Activated T-cell treated with anti-CD3 and anti-CD28 coated beads, Interleukin-2, amount 50 U/mL, for 72 hours (primary cell): ENCODE results near the gene CCDC197. TPM values are rescaled to one million over a fixed set of nuclear protein-coding genes. Genes with fewer than 3 reads are reported as not detected.

ENCODE experiments used
- ATAC-seq, 2 donors: fragments of 150-1000 bp; cut with Tn5 transposase; replicated peaks in 1 of 2; 2 replicates each; pipeline ENCODE4 v1.10.0; 2021; ENCODE audit warnings: moderate library complexity in 2 of 2, mild to moderate bottlenecking in 1 of 2
- DNase-seq, 2 donors: peaks; one replicate each; pipeline ENCODE4 v3.0.0; 2021 to 2022; ENCODE audit warnings: mixed read lengths in 1 of 2
- H3K27ac Mint-ChIP-seq: one replicate; pipeline ENCODE4 v1.8.0; 2022; ENCODE audit warnings: mild to moderate bottlenecking, moderate library complexity, mixed read lengths
- H3K27me3 Mint-ChIP-seq: one replicate; pipeline ENCODE4 v1.8.0; 2022; ENCODE audit warnings: low read depth, mixed read lengths
- H3K36me3 Mint-ChIP-seq, 2 donors: one replicate each; pipeline ENCODE4 v1.8.0; 2022; ENCODE audit warnings: mixed read lengths in 2 of 2, mild to moderate bottlenecking in 1 of 2; ENCODE audit not compliant: insufficient read depth in 2 of 2
- H3K4me1 Mint-ChIP-seq: one replicate; pipeline ENCODE4 v1.8.0; 2022; ENCODE audit warnings: low read depth, mixed read lengths
- H3K4me3 Mint-ChIP-seq, 2 donors: one replicate each; pipeline ENCODE4 v1.8.0; 2022; ENCODE audit warnings: mild to moderate bottlenecking in 2 of 2, mixed read lengths in 2 of 2, moderate library complexity in 2 of 2
- H3K9me3 Mint-ChIP-seq, 2 donors: one replicate each; pipeline ENCODE4 v1.8.0; 2022; ENCODE audit warnings: mixed read lengths in 2 of 2
- total RNA-seq, 2 donors: library from RNA; stranded (reverse); gene quantifications; one replicate each; pipeline ENCODE4 v1.2.3, GENCODE V29; 2022

Gene CCDC197
- total RNA-seq, 2 donors from 2014 or later = 1.6 to 2.2 TPM

- Mint-ChIP-seq H3K9me3 (no peaks in the 10 kb centered on the region), H3K27me3 (no peaks in the 10 kb centered on the region), H3K4me1 (peaks cover 42% of the 10 kb centered on the region), H3K27ac (no peak overlapping the region), H3K36me3 (peaks cover 0 to 2% of the 10 kb centered on the region in 2 donors), H3K4me3 (no peak overlapping the region)
- DNase-seq (no peak), ATAC-seq (no peak)
These were observed 9.2 kb upstream of the CCDC197 start for GRCh38 chr14:93987815-93988476.

- peaks cover 50% of the 10 kb centered on the region for H3K4me1 Mint-ChIP-seq
- no peak for ATAC-seq
- H3K27ac Mint-ChIP-seq = peak overlapping the region; percentile 9
- DNase-seq = no peak
- H3K4me3 Mint-ChIP-seq = peak overlapping the region; percentile 2 to 42
- no peaks in the 10 kb centered on the region for H3K27me3 Mint-ChIP-seq
- peaks cover 0 to 2% of the 10 kb centered on the region in 2 donors for H3K36me3 Mint-ChIP-seq
- H3K9me3 Mint-ChIP-seq = no peaks in the 10 kb centered on the region
These were observed 7.2 kb upstream of the CCDC197 start for GRCh38 chr14:93989939-93990338.

GRCh38 chr14:93991212-93991611 is 5.9 kb upstream of the CCDC197 start:
- ATAC-seq (peak; percentile 67 to 73), DNase-seq (peak in 1 of 2 donors; percentile 57)
- Mint-ChIP-seq H3K27ac (peak overlapping the region; percentile 27), H3K36me3 (peaks cover 0 to 2% of the 10 kb centered on the region in 2 donors), H3K27me3 (no peaks in the 10 kb centered on the region), H3K9me3 (no peaks in the 10 kb centered on the region), H3K4me1 (peaks cover 57% of the 10 kb centered on the region), H3K4me3 (no peak overlapping the region)

- ATAC-seq (no peak), DNase-seq (no peak)
- Mint-ChIP-seq H3K4me3 (no peak overlapping the region), H3K36me3 (peaks cover 0 to 2% of the 10 kb centered on the region in 2 donors), H3K9me3 (no peaks in the 10 kb centered on the region), H3K27me3 (no peaks in the 10 kb centered on the region), H3K27ac (peak overlapping the region; percentile 27), H3K4me1 (peaks cover 58% of the 10 kb centered on the region)
These were observed 5.5 kb upstream of the CCDC197 start for GRCh38 chr14:93991649-93992048.

GRCh38 chr14:93993382-93993781 is 3.7 kb upstream of the CCDC197 start:
- H3K36me3 Mint-ChIP-seq = peaks cover 0 to 2% of the 10 kb centered on the region in 2 donors
- ATAC-seq (no peak), DNase-seq (no peak)
- H3K27ac Mint-ChIP-seq = no peak overlapping the region
- H3K9me3 Mint-ChIP-seq = no peaks in the 10 kb centered on the region
- no peaks in the 10 kb centered on the region for H3K27me3 Mint-ChIP-seq
- H3K4me3 Mint-ChIP-seq = no peak overlapping the region
- H3K4me1 Mint-ChIP-seq = peaks cover 73% of the 10 kb centered on the region

GRCh38 chr14:93994919-93995682 is 2.0 kb upstream of the CCDC197 start:
- Mint-ChIP-seq H3K9me3 (no peaks in the 10 kb centered on the region), H3K36me3 (peaks cover 0 to 2% of the 10 kb centered on the region in 2 donors), H3K27me3 (no peaks in the 10 kb centered on the region), H3K4me3 (peak overlapping the region; percentile 30 to 61), H3K4me1 (peaks cover 77% of the 10 kb centered on the region), H3K27ac (no peak overlapping the region)
- ATAC-seq (peak; percentile 89 to 90), DNase-seq (peak; percentile 76 to 86)

GRCh38 chr14:93996130-93996695 is 888 bp upstream of the CCDC197 start:
- ATAC-seq (no peak), DNase-seq (no peak)
- H3K4me3 Mint-ChIP-seq = peak overlapping the region in 1 of 2 donors; percentile 61
- H3K9me3 Mint-ChIP-seq = no peaks in the 10 kb centered on the region
- peaks cover 71% of the 10 kb centered on the region for H3K4me1 Mint-ChIP-seq
- H3K36me3 Mint-ChIP-seq = no peaks in the 10 kb centered on the region
- no peak overlapping the region for H3K27ac Mint-ChIP-seq
- no peaks in the 10 kb centered on the region for H3K27me3 Mint-ChIP-seq

- ATAC-seq = no peak
- Mint-ChIP-seq H3K27ac (no peak overlapping the region), H3K36me3 (no peaks in the 10 kb centered on the region), H3K9me3 (no peaks in the 10 kb centered on the region), H3K4me3 (no peak overlapping the region), H3K4me1 (peaks cover 73% of the 10 kb centered on the region), H3K27me3 (no peaks in the 10 kb centered on the region)
- no peak for DNase-seq
These were observed 1.1 kb downstream of the CCDC197 start for GRCh38 chr14:93997916-93998870.

GRCh38 chr14:93998871-93999403 is 1.8 kb downstream of the CCDC197 start:
- H3K4me1 Mint-ChIP-seq = peaks cover 66% of the 10 kb centered on the region

GRCh38 chr14:93999573-93999972 is 2.5 kb downstream of the CCDC197 start:
- H3K27me3 Mint-ChIP-seq = no peaks in the 10 kb centered on the region
- no peak overlapping the region for H3K27ac Mint-ChIP-seq
- H3K9me3 Mint-ChIP-seq = no peaks in the 10 kb centered on the region
- H3K4me3 Mint-ChIP-seq = no peak overlapping the region
- ATAC-seq (no peak), DNase-seq (no peak)
- peaks cover 61% of the 10 kb centered on the region for H3K4me1 Mint-ChIP-seq
- no peaks in the 10 kb centered on the region for H3K36me3 Mint-ChIP-seq

More at GRCh38 chr14:93998871-93999403, 1.8 kb downstream of the CCDC197 start:
- no peaks in the 10 kb centered on the region for H3K36me3 Mint-ChIP-seq
- no peaks in the 10 kb centered on the region for H3K9me3 Mint-ChIP-seq
- H3K27me3 Mint-ChIP-seq = no peaks in the 10 kb centered on the region
- no peak for ATAC-seq
- H3K27ac Mint-ChIP-seq = no peak overlapping the region
- no peak for DNase-seq
- no peak overlapping the region for H3K4me3 Mint-ChIP-seq

- Mint-ChIP-seq H3K9me3 (no peaks in the 10 kb centered on the region), H3K4me1 (peaks cover 54% of the 10 kb centered on the region), H3K36me3 (no peaks in the 10 kb centered on the region), H3K27ac (no peak overlapping the region), H3K4me3 (no peak overlapping the region), H3K27me3 (peaks cover 4% of the 10 kb centered on the region)
- ATAC-seq (no peak), DNase-seq (no peak)
These were observed 3.2 kb downstream of the CCDC197 start for GRCh38 chr14:94000267-94000666.

GRCh38 chr14:94001016-94001415 is 3.9 kb downstream of the CCDC197 start:
- ATAC-seq (no peak), DNase-seq (no peak)
- no peak overlapping the region for H3K4me3 Mint-ChIP-seq
- H3K27ac Mint-ChIP-seq = no peak overlapping the region
- peaks cover 6% of the 10 kb centered on the region for H3K27me3 Mint-ChIP-seq
- H3K9me3 Mint-ChIP-seq = no peaks in the 10 kb centered on the region
- H3K36me3 Mint-ChIP-seq = no peaks in the 10 kb centered on the region
- peaks cover 46% of the 10 kb centered on the region for H3K4me1 Mint-ChIP-seq
